K562 (cell line): Measurements from ENCODE around the gene CKAP5. TPM values are rescaled to one million over a fixed set of nuclear protein-coding genes. Genes with fewer than 3 reads are reported as not detected.

Experiments
- BRF1 ChIP-seq: IDR thresholded peaks from 3 replicates; pipeline ENCODE4 v1.6.1; 2011; ENCODE audit warnings: borderline replicate concordance, mild to moderate bottlenecking; ENCODE audit not compliant: insufficient read length; ENCODE audit errors: extremely low read depth
- CBFB ChIP-seq: sonication (generic); formaldehyde crosslinking; IDR thresholded peaks from 2 replicates; pipeline ENCODE4 v1.4.0; 2020; ENCODE audit warnings: mild to moderate bottlenecking, missing genetic modification reagents
- CHCHD3 ChIP-seq: fragments of 250-450 bp; sonication (Bioruptor Pico); IDR thresholded peaks from 2 replicates; pipeline ENCODE4 v2.1.2; 2022; ENCODE audit warnings: mild to moderate bottlenecking
- HDGF ChIP-seq: fragments of 450-650 bp; IDR thresholded peaks from 2 replicates; pipeline ENCODE4 v1.6.1; 2016
- HIVEP1 ChIP-seq: fragments of 250-450 bp; sonication (Bioruptor Pico); IDR thresholded peaks from 2 replicates; pipeline ENCODE4 v1.4.0; 2020; ENCODE audit warnings: mild to moderate bottlenecking
- NCOA2 ChIP-seq, 2 experiments: fragments of 450-650 bp; IDR thresholded peaks; 2 replicates each; pipeline ENCODE4 v1.6.1; 2018; ENCODE audit warnings: mild to moderate bottlenecking in 2 of 2, moderate library complexity in 1 of 2; ENCODE audit not compliant: partially characterized antibody in 2 of 2
- PHB2 ChIP-seq: fragments of 450-650 bp; IDR thresholded peaks from 2 replicates; pipeline ENCODE4 v1.6.1; 2017; ENCODE audit warnings: low read depth
- PML ChIP-seq: IDR thresholded peaks from 2 replicates; pipeline ENCODE4 v1.6.1; 2012; ENCODE audit warnings: low read length, inconsistent platforms
- PTBP1 ChIP-seq: fragments of 200-400 bp; formaldehyde crosslinking; IDR thresholded peaks from 2 replicates; pipeline ENCODE4 v1.6.1; 2017; ENCODE audit warnings: low read depth, low read length
- PTTG1 ChIP-seq: fragments of 450-650 bp; IDR thresholded peaks from 2 replicates; pipeline ENCODE4 v1.6.1; 2016; ENCODE audit warnings: low read depth, mild to moderate bottlenecking, missing genetic modification characterization, missing compliant biosample characterization
- SLC30A9 ChIP-seq: fragments of 250-450 bp; sonication (Bioruptor Pico); IDR thresholded peaks from 2 replicates; pipeline ENCODE4 v1.8.0; 2022; ENCODE audit warnings: mild to moderate bottlenecking, moderate library complexity
- TAL1 ChIP-seq: fragments of 450-650 bp; IDR thresholded peaks from 2 replicates; pipeline ENCODE4 v1.6.1; 2016; ENCODE audit warnings: mild to moderate bottlenecking
- TCF7 ChIP-seq: sonication (generic); IDR thresholded peaks from 2 replicates; pipeline ENCODE4 v1.6.1; 2016; ENCODE audit warnings: antibody characterized with exemption, borderline replicate concordance
- ZBTB17 ChIP-seq: fragments of 450-650 bp; formaldehyde crosslinking; IDR thresholded peaks from 2 replicates; pipeline ENCODE4 v1.4.0; 2020; ENCODE audit warnings: mild to moderate bottlenecking
- ZNF124 ChIP-seq: sonication (generic); formaldehyde crosslinking; IDR thresholded peaks from 2 replicates; pipeline ENCODE4 v1.8.1; 2022; ENCODE audit warnings: missing genetic modification reagents
- ZNF134 ChIP-seq: fragments of 250-450 bp; sonication (Bioruptor Pico); conservative IDR thresholded peaks from 2 replicates; pipeline ENCODE4 v1.4.0; 2020
- ZNF174 ChIP-seq: fragments of 250-450 bp; sonication (Bioruptor Pico); IDR thresholded peaks from 2 replicates; pipeline ENCODE4 v1.4.0; 2020; ENCODE audit warnings: mild to moderate bottlenecking
- ZNF316 ChIP-seq: fragments of 450-650 bp; IDR thresholded peaks from 2 replicates; pipeline ENCODE4 v1.6.1; 2016
- polyA plus RNA-seq, 8 experiments: library from polyadenylated mRNA; depleted of rRNA in 4 of 8; stranded (reverse) in 5 of 8; unstranded in 3 of 8; fragments of >200 nt; fragmentation: Nextera tagmentation in 2 of 8; fragmentation: Illumina TruSeq in 1 of 8; extraction: Ambion mirVana in 2 of 8; extraction: Trizol in 1 of 8; gene quantifications; 2 replicates each; pipeline versions ENCODE4 v1.2.1 to v1.2.3, GENCODE V29; 2011 to 2014; ENCODE audit warnings: inconsistent platforms in 1 of 8, missing spikeins in 1 of 8
- total RNA-seq, 7 experiments: library from RNA; depleted of rRNA in 6 of 7; stranded (reverse); fragments of >200 nt in 6 of 7; fragmentation: Illumina TruSeq in 2 of 7; extraction: Trizol in 2 of 7; gene quantifications; 2 replicates each; pipeline versions ENCODE4 v1.2.1 to v1.2.3, GENCODE V29; 2011 to 2021; ENCODE audit warnings: low replicate concordance in 1 of 7
- TF ChIP-seq, protein P1 (sequence below): IDR thresholded peaks from 2 replicates; pipeline ENCODE4 v1.6.1; 2011; ENCODE audit warnings: borderline replicate concordance, low read depth, mild to moderate bottlenecking, moderate library complexity, low read length; ENCODE audit not compliant: insufficient read depth, poor library complexity, severe bottlenecking
- TF ChIP-seq, protein P2 (sequence below): sonication (generic); formaldehyde crosslinking; IDR thresholded peaks from 2 replicates; pipeline ENCODE4 v1.8.0; 2022; ENCODE audit warnings: mild to moderate bottlenecking, low read depth, missing genetic modification reagents
- TF ChIP-seq, protein P3 (sequence below), 2 experiments: IDR thresholded peaks; 2 replicates each; pipeline ENCODE4 v1.6.1; 2012; ENCODE audit warnings: improper control_type of control experiment in 2 of 2, low read depth in 2 of 2, low read length in 2 of 2, borderline replicate concordance in 1 of 2
- TF ChIP-seq, protein P4 (sequence below): fragments of 200-800 bp; sonication (Bioruptor generic); IDR thresholded peaks from 2 replicates; pipeline ENCODE4 v1.6.1; 2017; ENCODE audit warnings: missing genetic modification characterization, missing compliant biosample characterization

CKAP5 gene
- total and polyA plus RNA-seq, 9 of the 15 experiments (the other 6 are each of a cell fraction or from before 2014, with no cell fraction given), result 60.1 to 239 (median 139) TPM

DNA sequence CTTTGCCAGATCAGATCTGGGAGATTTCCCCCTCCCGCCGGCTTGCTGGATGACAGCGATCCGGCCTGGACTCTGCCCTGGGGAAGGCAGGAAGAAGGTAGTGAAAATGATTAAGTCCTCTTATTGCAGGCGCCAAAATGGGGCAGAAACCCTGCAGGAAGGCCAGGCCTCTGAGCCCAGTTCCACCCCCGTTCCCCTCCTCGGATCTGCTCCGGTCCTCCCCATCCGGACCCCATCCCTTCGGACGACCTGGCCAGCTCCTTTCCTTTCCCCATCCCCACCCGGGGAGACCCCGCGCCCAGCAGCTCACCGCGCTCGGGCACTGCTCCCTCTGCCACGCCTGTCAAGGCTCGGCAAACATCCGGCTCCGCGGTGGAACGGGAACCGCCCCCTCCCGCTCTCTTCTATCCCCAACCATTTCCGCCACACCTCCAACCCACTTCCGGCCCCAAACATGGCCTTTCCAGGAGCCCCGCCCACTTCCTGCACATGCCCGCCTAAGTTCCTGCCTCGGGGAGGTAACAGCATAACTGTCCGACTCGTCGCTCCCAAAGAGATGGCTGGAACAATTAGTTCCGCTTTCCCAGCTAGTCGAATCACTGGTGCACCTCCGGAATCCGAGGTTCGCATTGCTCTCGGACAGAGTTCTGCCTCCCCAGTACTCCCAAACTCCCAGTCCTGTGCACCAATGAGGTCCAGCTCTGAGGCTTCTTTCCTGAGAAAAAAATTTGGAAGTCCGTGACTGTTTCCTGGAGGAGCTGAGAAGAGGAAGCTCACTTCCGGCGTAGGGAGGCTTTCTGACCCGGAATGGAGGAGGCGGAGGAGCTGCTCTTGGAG, 145.6 kb downstream of the CKAP5 start, which contains the start of the genes ARHGAP1 and ZNF408 (continued):
- TF ChIP-seq, protein P1, sequence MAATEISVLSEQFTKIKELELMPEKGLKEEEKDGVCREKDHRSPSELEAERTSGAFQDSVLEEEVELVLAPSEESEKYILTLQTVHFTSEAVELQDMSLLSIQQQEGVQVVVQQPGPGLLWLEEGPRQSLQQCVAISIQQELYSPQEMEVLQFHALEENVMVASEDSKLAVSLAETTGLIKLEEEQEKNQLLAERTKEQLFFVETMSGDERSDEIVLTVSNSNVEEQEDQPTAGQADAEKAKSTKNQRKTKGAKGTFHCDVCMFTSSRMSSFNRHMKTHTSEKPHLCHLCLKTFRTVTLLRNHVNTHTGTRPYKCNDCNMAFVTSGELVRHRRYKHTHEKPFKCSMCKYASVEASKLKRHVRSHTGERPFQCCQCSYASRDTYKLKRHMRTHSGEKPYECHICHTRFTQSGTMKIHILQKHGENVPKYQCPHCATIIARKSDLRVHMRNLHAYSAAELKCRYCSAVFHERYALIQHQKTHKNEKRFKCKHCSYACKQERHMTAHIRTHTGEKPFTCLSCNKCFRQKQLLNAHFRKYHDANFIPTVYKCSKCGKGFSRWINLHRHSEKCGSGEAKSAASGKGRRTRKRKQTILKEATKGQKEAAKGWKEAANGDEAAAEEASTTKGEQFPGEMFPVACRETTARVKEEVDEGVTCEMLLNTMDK, result no peak
- TF ChIP-seq PHB2, result no peak
- no peak for TF ChIP-seq PTBP1
- no peak; the same call in 1 of the 2 replicates for TF ChIP-seq PML
- no peak for TF ChIP-seq ZNF124
- TF ChIP-seq PTTG1 (tag), result no peak
- TF ChIP-seq HIVEP1 (CRISPR knock-in tag), result peak; percentile 42; the same call in 1 of the 2 replicates
- TF ChIP-seq, protein P2, sequence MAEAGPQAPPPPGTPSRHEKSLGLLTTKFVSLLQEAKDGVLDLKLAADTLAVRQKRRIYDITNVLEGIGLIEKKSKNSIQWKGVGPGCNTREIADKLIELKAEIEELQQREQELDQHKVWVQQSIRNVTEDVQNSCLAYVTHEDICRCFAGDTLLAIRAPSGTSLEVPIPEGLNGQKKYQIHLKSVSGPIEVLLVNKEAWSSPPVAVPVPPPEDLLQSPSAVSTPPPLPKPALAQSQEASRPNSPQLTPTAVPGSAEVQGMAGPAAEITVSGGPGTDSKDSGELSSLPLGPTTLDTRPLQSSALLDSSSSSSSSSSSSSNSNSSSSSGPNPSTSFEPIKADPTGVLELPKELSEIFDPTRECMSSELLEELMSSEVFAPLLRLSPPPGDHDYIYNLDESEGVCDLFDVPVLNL (CRISPR knock-in tag), result no peak
- TF ChIP-seq, protein P3, sequence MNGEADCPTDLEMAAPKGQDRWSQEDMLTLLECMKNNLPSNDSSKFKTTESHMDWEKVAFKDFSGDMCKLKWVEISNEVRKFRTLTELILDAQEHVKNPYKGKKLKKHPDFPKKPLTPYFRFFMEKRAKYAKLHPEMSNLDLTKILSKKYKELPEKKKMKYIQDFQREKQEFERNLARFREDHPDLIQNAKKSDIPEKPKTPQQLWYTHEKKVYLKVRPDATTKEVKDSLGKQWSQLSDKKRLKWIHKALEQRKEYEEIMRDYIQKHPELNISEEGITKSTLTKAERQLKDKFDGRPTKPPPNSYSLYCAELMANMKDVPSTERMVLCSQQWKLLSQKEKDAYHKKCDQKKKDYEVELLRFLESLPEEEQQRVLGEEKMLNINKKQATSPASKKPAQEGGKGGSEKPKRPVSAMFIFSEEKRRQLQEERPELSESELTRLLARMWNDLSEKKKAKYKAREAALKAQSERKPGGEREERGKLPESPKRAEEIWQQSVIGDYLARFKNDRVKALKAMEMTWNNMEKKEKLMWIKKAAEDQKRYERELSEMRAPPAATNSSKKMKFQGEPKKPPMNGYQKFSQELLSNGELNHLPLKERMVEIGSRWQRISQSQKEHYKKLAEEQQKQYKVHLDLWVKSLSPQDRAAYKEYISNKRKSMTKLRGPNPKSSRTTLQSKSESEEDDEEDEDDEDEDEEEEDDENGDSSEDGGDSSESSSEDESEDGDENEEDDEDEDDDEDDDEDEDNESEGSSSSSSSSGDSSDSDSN (IDR thresholded peaks at IDR 0.05; ENCODE audit: borderline replicate concordance in 1 of 2, low read depth in 2 of 2, low read length in 2 of 2), result no peak
- peak; percentile 80; the same call in 1 of the 2 replicates for TF ChIP-seq CBFB
- TF ChIP-seq, protein P4, sequence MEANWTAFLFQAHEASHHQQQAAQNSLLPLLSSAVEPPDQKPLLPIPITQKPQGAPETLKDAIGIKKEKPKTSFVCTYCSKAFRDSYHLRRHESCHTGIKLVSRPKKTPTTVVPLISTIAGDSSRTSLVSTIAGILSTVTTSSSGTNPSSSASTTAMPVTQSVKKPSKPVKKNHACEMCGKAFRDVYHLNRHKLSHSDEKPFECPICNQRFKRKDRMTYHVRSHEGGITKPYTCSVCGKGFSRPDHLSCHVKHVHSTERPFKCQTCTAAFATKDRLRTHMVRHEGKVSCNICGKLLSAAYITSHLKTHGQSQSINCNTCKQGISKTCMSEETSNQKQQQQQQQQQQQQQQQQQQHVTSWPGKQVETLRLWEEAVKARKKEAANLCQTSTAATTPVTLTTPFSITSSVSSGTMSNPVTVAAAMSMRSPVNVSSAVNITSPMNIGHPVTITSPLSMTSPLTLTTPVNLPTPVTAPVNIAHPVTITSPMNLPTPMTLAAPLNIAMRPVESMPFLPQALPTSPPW, result peak; percentile 87
- no peak for TF ChIP-seq HDGF
- peak; percentile 27; the same call in 1 of the 2 replicates for TF ChIP-seq TAL1
- no peak for TF ChIP-seq SLC30A9 (CRISPR knock-in tag)
- TF ChIP-seq BRF1, result no peak
- TF ChIP-seq CHCHD3, result no peak
- TF ChIP-seq ZBTB17 (CRISPR knock-in tag), result 0 out of 2 replicates have a peak, but pooled peaks have one; percentile 75
- TF ChIP-seq TCF7, result 0 out of 2 replicates have a peak, but pooled peaks have one; percentile 27
- TF ChIP-seq ZNF134, result no peak
- no peak for TF ChIP-seq NCOA2 (IDR thresholded peaks at IDR 0.05; ENCODE audit: partially characterized antibody in 2 of 2)
- TF ChIP-seq ZNF316, result no peak
- TF ChIP-seq ZNF174, result no peak
